RWPE2 (cell line): ENCODE results near the gene KCNIP1.
A peak's percentile ranks its signal among the peaks of the same experiment; 100 is the strongest.

Experiments
- ATAC-seq: fragments of 200-7000 bp; cut with Tn5 transposase; 3 replicates; pipeline ENCODE4 v1.9.1; 2021; ENCODE audit warnings: low read depth
- DNase-seq: peaks from one replicate; pipeline ENCODE4 v3.0.0-alpha.2; 2020; ENCODE audit warnings: low spot score
- H3K27ac ChIP-seq: fragments of 450-650 bp; 2 replicates; pipeline ENCODE4 v1.5.1; 2017; ENCODE audit warnings: mild to moderate bottlenecking; ENCODE audit not compliant: poor library complexity, severe bottlenecking
- H3K27me3 ChIP-seq: fragments of 250-450 bp; sonication (Bioruptor Pico); 2 replicates; pipeline ENCODE4 v1.5.1; 2021; ENCODE audit warnings: mild to moderate bottlenecking, moderate library complexity; ENCODE audit not compliant: insufficient read depth, poor library complexity, severe bottlenecking
- H3K36me3 ChIP-seq: fragments of 250-450 bp; sonication (Bioruptor Pico); 2 replicates; pipeline ENCODE4 v1.5.1; 2020; ENCODE audit warnings: low read depth, mild to moderate bottlenecking, moderate library complexity
- H3K4me1 ChIP-seq: fragments of 250-450 bp; sonication (Bioruptor Pico); 2 replicates; pipeline ENCODE4 v1.5.1; 2021; ENCODE audit warnings: mild to moderate bottlenecking, moderate library complexity; ENCODE audit not compliant: insufficient read depth, poor library complexity, severe bottlenecking
- H3K4me3 ChIP-seq: fragments of 250-450 bp; sonication (Bioruptor Pico); 2 replicates; pipeline ENCODE4 v1.5.1; 2021; ENCODE audit warnings: mild to moderate bottlenecking, moderate library complexity; ENCODE audit not compliant: severe bottlenecking
- H3K9me3 ChIP-seq: fragments of 250-450 bp; sonication (Bioruptor Pico); 2 replicates; pipeline ENCODE4 v1.5.1; 2021; ENCODE audit warnings: mild to moderate bottlenecking, moderate library complexity; ENCODE audit not compliant: severe bottlenecking
- CTCF ChIP-seq: fragments of 450-650 bp; IDR thresholded peaks from one replicate; pipeline ENCODE4 v1.5.1; 2017; ENCODE audit warnings: mild to moderate bottlenecking, moderate library complexity; ENCODE audit not compliant: poor library complexity, severe bottlenecking

Gene KCNIP1

GRCh38 chr5:170576602-170577535 is 73.0 kb downstream of the KCNIP1 start:
- Histone ChIP-seq H3K27me3 (peaks cover 9% of the 10 kb centered on the region), H3K4me3 (no peak overlapping the region), H3K27ac (no peak overlapping the region), H3K36me3 (no peaks in the 10 kb centered on the region), H3K4me1 (peaks cover 5% of the 10 kb centered on the region), H3K9me3 (no peaks in the 10 kb centered on the region)
- ATAC-seq (no peak), DNase-seq (peak; percentile 3)
- no peak for TF ChIP-seq CTCF

GRCh38 chr5:170579601-170580000 is 75.8 kb downstream of the KCNIP1 start:
- no peak overlapping the region for H3K27ac ChIP-seq
- no peak for TF ChIP-seq CTCF
- H3K36me3 ChIP-seq: no peaks in the 10 kb centered on the region
- peaks cover 9% of the 10 kb centered on the region for H3K27me3 ChIP-seq
- no peak overlapping the region for H3K4me3 ChIP-seq
- H3K4me1 ChIP-seq: no peaks in the 10 kb centered on the region
- no peak for ATAC-seq
- DNase-seq: no peak
- no peaks in the 10 kb centered on the region for H3K9me3 ChIP-seq

- TF ChIP-seq CTCF: no peak
- ATAC-seq (no peak), DNase-seq (no peak)
- H3K27me3 ChIP-seq: peaks cover 9% of the 10 kb centered on the region
- H3K27ac ChIP-seq: no peak overlapping the region
- no peaks in the 10 kb centered on the region for H3K4me1 ChIP-seq
- H3K36me3 ChIP-seq: no peaks in the 10 kb centered on the region
- H3K4me3 ChIP-seq: no peak overlapping the region
- H3K9me3 ChIP-seq: no peaks in the 10 kb centered on the region
Measured at GRCh38 chr5:170581211-170581610, 77.4 kb downstream of the KCNIP1 start.

GRCh38 chr5:170582644-170583330 is 79.0 kb downstream of the KCNIP1 start:
- Histone ChIP-seq H3K9me3 (no peaks in the 10 kb centered on the region), H3K4me1 (no peaks in the 10 kb centered on the region), H3K4me3 (no peak overlapping the region), H3K36me3 (no peaks in the 10 kb centered on the region), H3K27ac (no peak overlapping the region), H3K27me3 (peaks cover 2% of the 10 kb centered on the region)
- DNase-seq (peak; percentile 11), ATAC-seq (no peak)
- no peak for TF ChIP-seq CTCF
